ENCODE measurements around the gene RGL1. TPM values are rescaled to one million over a fixed set of nuclear protein-coding genes. Genes with fewer than 3 reads are reported as not detected.
"Not testable (repeated sequence)": the region's sequence is repeated elsewhere in the genome, so short reads cannot be mapped to it uniquely, and the experiment has no call there.

The RGL1 gene
- 26.6 TPM for total RNA-seq

GRCh38 chr1:183804916-183805841 is at the start of gene RGL1:
Gene RGL1 (plus strand): TSS chr1:183805120. CDS start chr1:183805298, 178 bp downstream.
- peak; percentile 91 for DNase-seq

- DNase-seq = no peak
Measured at GRCh38 chr1:183756326-183756725, 48.6 kb upstream of the RGL1 start.

DNA sequence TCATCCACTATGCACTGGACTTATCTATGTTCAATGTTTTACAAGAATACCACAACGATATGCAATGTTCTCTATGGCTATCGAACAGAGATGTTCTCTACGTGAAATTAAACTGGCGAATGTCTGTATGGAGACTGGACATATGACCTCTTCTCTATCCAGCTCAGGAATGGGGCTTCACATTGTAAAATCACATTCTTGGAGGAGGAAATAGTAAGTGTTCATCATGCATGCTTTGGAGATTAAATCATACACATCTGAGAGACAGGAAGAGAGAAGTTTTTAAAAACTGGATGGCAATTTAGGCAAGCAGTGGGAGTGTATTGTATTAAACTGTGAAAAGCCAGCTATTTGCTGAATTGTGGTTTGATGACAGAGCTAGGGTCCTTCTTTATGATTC is 47.9 kb upstream of the RGL1 start:
- no peak for DNase-seq

- DNase-seq = no peak
Measured at GRCh38 chr1:183758913-183759312, 46.0 kb upstream of the RGL1 start.

- no peak for DNase-seq
Measured at GRCh38 chr1:183760661-183761060, 44.3 kb upstream of the RGL1 start.

DNA sequence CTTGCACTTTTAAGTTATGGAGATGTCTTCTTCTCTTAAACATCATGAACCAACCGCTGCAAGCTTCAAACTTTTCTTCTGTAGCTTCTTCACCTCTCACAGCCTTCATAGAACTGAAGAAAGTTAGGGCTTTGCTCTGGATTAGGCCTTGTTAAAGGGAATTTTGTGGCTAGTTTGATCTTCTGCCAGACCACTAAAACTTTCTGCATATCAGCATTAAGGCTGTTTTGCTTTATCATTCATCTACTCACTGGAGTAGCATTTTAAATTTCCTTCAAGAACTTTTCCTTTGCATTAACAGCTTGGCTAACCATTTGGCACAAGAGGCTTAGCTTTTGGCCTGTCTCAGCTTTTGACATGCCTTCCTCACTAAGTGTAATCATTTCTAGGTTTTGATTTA is 43.0 kb upstream of the RGL1 start:
- no peak for DNase-seq

- not testable (repeated sequence) for DNase-seq
Measured at GRCh38 chr1:183762856-183763255, 42.1 kb upstream of the RGL1 start.

GRCh38 chr1:183764981-183765380 is 39.9 kb upstream of the RGL1 start:
- DNase-seq = peak; percentile 16

DNA sequence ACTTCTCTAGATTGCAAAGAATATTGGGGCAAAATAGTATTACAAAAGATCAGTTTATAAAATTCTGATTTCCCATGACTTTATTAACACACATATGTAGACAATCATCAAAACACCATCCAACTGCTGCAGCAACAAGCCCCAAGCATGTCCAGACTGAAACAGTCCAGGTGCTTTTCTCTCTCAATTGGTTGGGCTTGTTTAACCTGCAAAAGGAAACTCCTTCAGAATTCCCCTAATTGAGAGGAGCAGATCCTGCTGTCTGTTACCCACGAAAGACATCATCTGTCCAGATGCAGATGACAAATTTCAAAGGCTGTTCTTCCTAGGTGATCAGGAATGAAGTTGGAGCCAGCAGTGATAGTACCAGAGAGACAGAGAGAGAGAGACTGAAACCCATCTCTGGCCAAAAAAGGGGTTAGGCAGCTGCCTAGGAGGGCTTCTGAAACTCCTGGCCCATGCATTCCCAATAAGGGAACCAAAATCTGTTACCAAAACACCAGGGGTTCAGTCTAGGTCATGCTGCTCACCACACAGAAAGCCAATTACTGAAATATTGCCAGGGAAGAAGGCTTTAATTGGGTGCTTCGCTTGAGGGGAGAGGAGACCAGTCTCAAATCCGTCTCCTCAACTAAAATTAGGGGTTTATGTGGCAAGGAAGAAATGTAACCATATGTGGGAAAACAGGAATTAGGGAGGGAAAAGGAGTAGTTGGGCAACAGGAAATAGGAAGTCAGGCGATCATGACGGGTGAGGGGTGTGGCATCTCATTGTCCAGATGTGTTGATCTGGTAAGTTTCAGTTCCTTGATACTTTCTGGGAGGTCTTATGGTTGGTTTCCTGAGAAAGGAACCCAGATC is 34.7 kb upstream of the RGL1 start:
- DNase-seq = no peak

GRCh38 chr1:183770816-183771128 is 34.1 kb upstream of the RGL1 start:
- no peak for DNase-seq

- DNase-seq = no peak
Measured at GRCh38 chr1:183773482-183774274, 31.2 kb upstream of the RGL1 start.

GRCh38 chr1:183774938-183775337 is 30.0 kb upstream of the RGL1 start:
- no peak for DNase-seq

DNA sequence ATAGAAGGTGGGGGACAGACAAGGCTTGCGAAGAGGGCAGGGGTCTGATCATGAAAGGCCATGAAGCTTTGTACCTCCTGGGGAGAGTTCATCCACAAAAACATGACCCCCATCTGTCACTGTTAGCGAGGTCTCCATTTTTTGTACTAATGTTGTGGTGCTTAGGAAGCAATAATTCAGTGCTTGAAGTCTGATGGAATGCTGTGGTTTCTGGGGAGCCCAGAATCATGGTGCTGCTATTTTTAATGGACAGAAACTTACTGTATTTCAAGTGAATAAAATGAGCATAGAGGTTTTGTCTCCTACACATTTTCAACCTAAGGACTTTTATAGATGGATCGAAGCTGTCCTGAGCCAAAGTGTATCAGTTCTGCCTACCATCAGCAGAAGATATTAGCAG is 28.2 kb upstream of the RGL1 start:
- no peak for DNase-seq

GRCh38 chr1:183777328-183777727 is 27.6 kb upstream of the RGL1 start:
- DNase-seq = no peak

DNA sequence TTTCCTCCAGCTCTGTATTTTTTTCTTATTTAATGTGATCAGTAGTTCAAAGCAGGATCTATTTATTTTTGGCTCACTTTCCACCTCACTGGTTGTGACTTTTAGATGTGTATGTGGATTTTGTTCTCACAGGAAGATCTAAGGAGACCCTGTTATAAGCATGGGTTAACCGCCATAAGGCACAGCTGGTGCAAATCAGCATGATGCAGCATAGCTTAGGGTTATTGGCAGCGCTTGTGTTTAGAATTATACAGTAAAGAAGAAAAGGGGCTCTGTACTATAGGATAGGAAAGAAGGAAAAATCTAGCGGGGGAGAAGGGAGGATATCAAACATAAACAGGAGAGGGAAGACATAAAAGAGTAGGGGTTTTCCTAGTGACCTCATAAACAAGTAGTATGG is 26.9 kb upstream of the RGL1 start:
- DNase-seq = peak; percentile 88

DNA sequence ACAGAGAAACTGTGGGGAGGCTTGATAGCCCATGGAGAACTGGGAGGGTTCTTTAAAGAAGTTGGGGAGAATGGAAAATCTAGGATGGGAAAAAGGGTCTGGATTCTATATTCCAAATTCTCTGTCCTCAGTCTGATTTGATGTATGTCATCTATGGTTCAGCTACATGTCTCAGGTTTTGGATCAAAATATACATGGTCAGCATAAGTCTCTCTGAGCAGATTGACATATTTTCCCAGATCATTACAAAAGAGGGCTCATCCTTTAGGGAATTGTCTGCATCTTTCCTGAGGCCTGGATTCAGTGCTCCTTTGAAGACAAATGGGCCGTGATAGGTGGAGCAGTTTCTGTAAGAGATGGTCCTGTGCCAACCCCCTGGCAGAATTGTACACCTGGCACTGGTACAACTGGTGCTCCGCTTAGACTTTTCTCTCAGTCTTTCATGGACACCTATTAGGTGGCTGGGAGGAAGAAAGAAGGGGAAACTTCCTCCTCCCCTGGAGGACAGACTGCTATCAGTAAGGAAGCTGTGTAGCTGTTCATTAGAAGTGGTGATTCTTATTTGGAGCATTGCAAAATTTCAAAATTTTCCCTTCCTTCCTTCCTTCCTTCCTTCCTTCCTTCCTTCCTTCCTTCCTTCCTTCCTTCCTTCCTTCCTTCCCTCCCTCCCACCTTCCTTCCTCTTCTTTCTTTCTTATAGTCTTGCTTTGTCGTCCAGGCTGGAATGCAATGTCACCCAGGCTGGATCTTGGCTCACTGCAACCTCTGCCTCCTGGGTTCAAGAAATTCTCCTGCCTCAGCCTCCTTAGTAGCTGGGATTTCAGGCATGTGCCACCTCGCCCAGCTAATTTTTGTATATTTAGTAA is 26.1 kb upstream of the RGL1 start:
- DNase-seq = no peak

DNA sequence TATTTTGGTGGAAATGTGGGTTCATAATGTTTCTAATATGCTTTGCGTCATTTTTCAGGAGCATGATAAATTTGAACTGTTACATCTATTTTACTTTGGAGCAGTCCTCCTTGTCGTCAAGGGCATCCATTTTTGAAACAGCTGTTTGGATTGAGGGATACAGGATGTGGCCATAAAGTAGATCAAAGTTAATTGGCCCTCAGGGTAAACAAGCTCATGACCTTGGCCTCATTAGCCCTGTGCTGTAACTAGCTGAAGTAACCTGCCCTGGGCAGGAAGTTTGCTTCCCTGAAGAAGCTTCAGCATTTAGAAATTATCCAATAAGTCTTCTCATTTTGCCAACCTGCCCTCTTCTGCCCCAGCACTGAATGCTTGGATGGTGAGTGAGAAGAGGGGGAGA is 24.8 kb upstream of the RGL1 start:
- no peak for DNase-seq

GRCh38 chr1:183780757-183781156 is 24.2 kb upstream of the RGL1 start:
- DNase-seq = no peak

- no peak for DNase-seq
Measured at GRCh38 chr1:183783342-183783741, 21.6 kb upstream of the RGL1 start.

DNA sequence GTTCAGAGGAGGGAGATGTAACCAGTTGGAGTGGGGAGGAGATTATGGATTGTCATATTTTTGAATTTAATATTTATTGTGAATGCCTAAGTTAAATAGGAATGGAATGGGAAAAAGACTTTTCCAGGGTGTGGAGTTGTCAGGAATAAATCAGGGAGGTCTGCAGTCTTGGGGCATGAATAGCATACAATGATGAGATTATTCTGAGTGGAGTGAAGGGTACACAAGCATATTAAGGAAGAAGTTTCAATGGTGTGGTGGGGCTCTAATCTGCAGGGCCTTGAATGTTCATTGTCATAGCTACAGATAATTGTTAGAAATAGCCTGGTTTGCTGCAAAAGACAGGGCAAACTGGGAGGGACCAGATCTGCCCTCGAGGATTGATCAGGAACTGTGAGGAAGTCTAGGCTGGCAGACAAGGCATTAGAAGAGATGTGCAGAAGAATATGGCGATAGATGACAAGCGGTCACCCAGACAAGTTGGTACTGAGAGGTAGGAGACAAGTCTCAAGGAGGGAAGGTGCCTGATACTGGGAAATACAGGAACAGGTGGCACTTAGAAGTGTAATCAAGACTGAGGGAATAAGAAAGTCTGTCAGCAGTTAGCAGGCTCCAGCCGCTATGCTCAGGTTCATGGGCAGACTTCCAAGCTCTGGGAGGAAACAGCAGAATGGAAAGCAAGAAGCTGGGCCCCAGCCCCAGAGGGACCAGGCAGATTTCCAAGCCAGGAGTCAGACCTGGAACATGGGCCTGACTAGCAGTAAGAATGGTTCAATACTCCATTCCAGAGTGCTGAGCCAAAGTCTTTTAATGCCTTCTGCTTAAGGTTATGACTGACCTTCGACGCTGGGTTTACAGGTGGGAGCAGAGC is 20.9 kb upstream of the RGL1 start:
- DNase-seq = peak; percentile 95

GRCh38 chr1:183785921-183786320 is 19.0 kb upstream of the RGL1 start:
- not testable (repeated sequence) for DNase-seq
